Measurements from ENCODE around the gene CBLN4. TPM values are rescaled to one million over a fixed set of nuclear protein-coding genes. Genes with fewer than 3 reads are reported as not detected.

Gene CBLN4
- total and polyA plus RNA-seq, 2 donors (not counting 1 experiment from before 2014, with no cell fraction given): not detected

- H3K4me2 ChIP-seq (ENCODE audit: extremely low read depth, insufficient read depth, low read length): no peak overlapping the region
- H3K27me3 ChIP-seq (ENCODE audit: control insufficient read depth, insufficient read depth, low read length): no peaks in the 10 kb centered on the region
- no peak overlapping the region for H3K9ac ChIP-seq (ENCODE audit: insufficient read depth, low read length)
- no peaks in the 10 kb centered on the region for H4K20me1 ChIP-seq (ENCODE audit: control insufficient read depth, extremely low read depth, insufficient read depth, low read length)
- no peaks in the 10 kb centered on the region for H3K4me1 ChIP-seq (ENCODE audit: control insufficient read depth, extremely low read depth, insufficient read depth, low read length)
- H3K36me3 ChIP-seq (ENCODE audit: control insufficient read depth, insufficient read depth, low read length): no peaks in the 10 kb centered on the region
- no peak for TF ChIP-seq EZH2 (IDR thresholded peaks at IDR 0.05; ENCODE audit: low read length, missing control alignments)
- TF ChIP-seq CTCF (conservative IDR thresholded peaks at IDR 0.05 in 1 of 2, IDR thresholded peaks at IDR 0.05 in 1 of 2; ENCODE audit: low read depth in 1 of 2, low read length in 2 of 2): no peak
- H2AFZ ChIP-seq (ENCODE audit: low read length): no peak overlapping the region
- DNase-seq (ENCODE audit: low read depth in 2 of 2): no peak
- no peak overlapping the region for H3K4me3 ChIP-seq (replicated peaks in 1 of 4; ENCODE audit: control extremely low read depth in 1 of 4, insufficient read depth in 1 of 4, low read depth in 3 of 4, low read length in 4 of 4)
- no peaks in the 10 kb centered on the region for H3K9me3 ChIP-seq (ENCODE audit: control insufficient read depth, insufficient read depth, low read depth, low read length)
- no peaks in the 10 kb centered on the region for H3K79me2 ChIP-seq (ENCODE audit: control insufficient read depth, insufficient read depth, low read length)
- no peak overlapping the region for H3K27ac ChIP-seq (ENCODE audit: insufficient read depth, low read length)
Observed at GRCh38 chr20:56014998-56015397, 9.7 kb upstream of the CBLN4 start.

GRCh38 chr20:56014151-56014550, 8.8 kb upstream of the CBLN4 start:
- no peak for TF ChIP-seq EZH2 (IDR thresholded peaks at IDR 0.05; ENCODE audit: low read length, missing control alignments)
- no peak for TF ChIP-seq CTCF (conservative IDR thresholded peaks at IDR 0.05 in 1 of 2, IDR thresholded peaks at IDR 0.05 in 1 of 2; ENCODE audit: low read depth in 1 of 2, low read length in 2 of 2)
- DNase-seq (ENCODE audit: low read depth in 2 of 2): no peak
- H4K20me1 ChIP-seq (ENCODE audit: control insufficient read depth, extremely low read depth, insufficient read depth, low read length): no peaks in the 10 kb centered on the region
- no peak overlapping the region for H3K4me2 ChIP-seq (ENCODE audit: extremely low read depth, insufficient read depth, low read length)
- no peak overlapping the region for H2AFZ ChIP-seq (ENCODE audit: low read length)
- H3K9ac ChIP-seq (ENCODE audit: insufficient read depth, low read length): no peak overlapping the region
- no peaks in the 10 kb centered on the region for H3K79me2 ChIP-seq (ENCODE audit: control insufficient read depth, insufficient read depth, low read length)
- H3K4me3 ChIP-seq (replicated peaks in 1 of 4; ENCODE audit: control extremely low read depth in 1 of 4, insufficient read depth in 1 of 4, low read depth in 3 of 4, low read length in 4 of 4): no peak overlapping the region
- no peaks in the 10 kb centered on the region for H3K4me1 ChIP-seq (ENCODE audit: control insufficient read depth, extremely low read depth, insufficient read depth, low read length)
- no peaks in the 10 kb centered on the region for H3K36me3 ChIP-seq (ENCODE audit: control insufficient read depth, insufficient read depth, low read length)
- H3K9me3 ChIP-seq (ENCODE audit: control insufficient read depth, insufficient read depth, low read depth, low read length): no peaks in the 10 kb centered on the region
- H3K27me3 ChIP-seq (ENCODE audit: control insufficient read depth, insufficient read depth, low read length): no peaks in the 10 kb centered on the region
- H3K27ac ChIP-seq (ENCODE audit: insufficient read depth, low read length): no peak overlapping the region

GRCh38 chr20:56004611-56005388, 519 bp downstream of the CBLN4 start:
- no peak overlapping the region for H3K9ac ChIP-seq (ENCODE audit: insufficient read depth, low read length)
- no peak overlapping the region for H3K4me3 ChIP-seq (replicated peaks in 1 of 4; ENCODE audit: control extremely low read depth in 1 of 4, insufficient read depth in 1 of 4, low read depth in 3 of 4, low read length in 4 of 4)
- no peak for DNase-seq (ENCODE audit: low read depth in 2 of 2)
- TF ChIP-seq EZH2 (IDR thresholded peaks at IDR 0.05; ENCODE audit: low read length, missing control alignments): no peak
- no peak for TF ChIP-seq CTCF (conservative IDR thresholded peaks at IDR 0.05 in 1 of 2, IDR thresholded peaks at IDR 0.05 in 1 of 2; ENCODE audit: low read depth in 1 of 2, low read length in 2 of 2)
- no peak overlapping the region for H2AFZ ChIP-seq (ENCODE audit: low read length)
- H3K27ac ChIP-seq (ENCODE audit: insufficient read depth, low read length): no peak overlapping the region
- H3K9me3 ChIP-seq (ENCODE audit: control insufficient read depth, insufficient read depth, low read depth, low read length): no peaks in the 10 kb centered on the region
- no peaks in the 10 kb centered on the region for H3K27me3 ChIP-seq (ENCODE audit: control insufficient read depth, insufficient read depth, low read length)
- H4K20me1 ChIP-seq (ENCODE audit: control insufficient read depth, extremely low read depth, insufficient read depth, low read length): no peaks in the 10 kb centered on the region
- H3K79me2 ChIP-seq (ENCODE audit: control insufficient read depth, insufficient read depth, low read length): no peaks in the 10 kb centered on the region
- no peak overlapping the region for H3K4me2 ChIP-seq (ENCODE audit: extremely low read depth, insufficient read depth, low read length)
- no peaks in the 10 kb centered on the region for H3K36me3 ChIP-seq (ENCODE audit: control insufficient read depth, insufficient read depth, low read length)
- no peaks in the 10 kb centered on the region for H3K4me1 ChIP-seq (ENCODE audit: control insufficient read depth, extremely low read depth, insufficient read depth, low read length)
